ENCODE results near the gene LRRC71.
"Not testable (repeated sequence)": the region's sequence is repeated elsewhere in the genome, so short reads cannot be mapped to it uniquely, and the experiment has no call there.

The LRRC71 gene

GRCh38 chr1:156926695-156927094 lies 6.3 kb downstream of the LRRC71 start:
- in situ Hi-C loops (cut with HindIII; ENCODE audit: low sequenced_read_pairs): not testable (repeated sequence)

DNA sequence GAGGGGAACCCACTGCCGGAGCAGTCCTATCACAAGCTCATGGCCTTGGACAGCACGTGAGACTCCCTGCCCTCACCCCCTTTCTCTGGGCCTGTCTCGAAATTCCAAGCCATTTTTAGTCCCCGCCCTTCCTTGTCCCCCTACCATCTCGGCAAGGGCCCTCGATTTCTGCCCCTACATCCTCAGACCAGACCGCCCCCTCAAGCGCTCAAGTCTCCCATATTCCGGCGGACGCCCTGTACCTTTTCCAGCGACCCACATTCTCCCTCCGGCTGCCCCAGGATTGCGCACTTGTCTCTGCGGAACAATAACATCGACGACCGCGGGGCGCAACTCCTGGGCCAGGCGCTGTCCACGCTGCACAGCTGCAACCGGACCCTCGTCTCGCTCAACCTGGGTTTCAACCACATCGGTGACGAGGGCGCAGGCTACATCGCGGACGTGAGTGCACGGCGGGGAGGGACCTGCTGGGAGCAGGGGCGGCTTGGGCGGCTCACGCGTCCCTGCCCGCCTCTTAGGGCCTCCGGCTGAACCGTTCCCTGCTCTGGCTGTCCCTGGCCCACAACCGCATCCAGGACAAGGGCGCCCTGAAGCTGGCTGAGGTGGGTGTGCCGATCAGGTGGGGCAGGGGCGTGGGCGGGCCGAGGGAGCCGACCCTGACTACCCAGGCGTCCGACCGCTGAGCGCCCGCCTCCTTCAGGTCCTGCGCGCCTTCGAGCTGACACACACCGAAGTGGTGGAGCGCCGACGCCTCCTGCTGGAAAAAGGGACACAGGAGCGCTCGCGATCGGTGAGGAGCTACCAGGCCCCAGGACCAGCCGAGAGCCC lies 7.0 kb downstream of the LRRC71 start:
- in situ Hi-C loops (cut with HindIII; ENCODE audit: low sequenced_read_pairs): no loop called here

- in situ Hi-C loops (cut with HindIII; ENCODE audit: low sequenced_read_pairs): no loop called here
Measured at GRCh38 chr1:156928043-156928602, 7.7 kb downstream of the LRRC71 start.

DNA sequence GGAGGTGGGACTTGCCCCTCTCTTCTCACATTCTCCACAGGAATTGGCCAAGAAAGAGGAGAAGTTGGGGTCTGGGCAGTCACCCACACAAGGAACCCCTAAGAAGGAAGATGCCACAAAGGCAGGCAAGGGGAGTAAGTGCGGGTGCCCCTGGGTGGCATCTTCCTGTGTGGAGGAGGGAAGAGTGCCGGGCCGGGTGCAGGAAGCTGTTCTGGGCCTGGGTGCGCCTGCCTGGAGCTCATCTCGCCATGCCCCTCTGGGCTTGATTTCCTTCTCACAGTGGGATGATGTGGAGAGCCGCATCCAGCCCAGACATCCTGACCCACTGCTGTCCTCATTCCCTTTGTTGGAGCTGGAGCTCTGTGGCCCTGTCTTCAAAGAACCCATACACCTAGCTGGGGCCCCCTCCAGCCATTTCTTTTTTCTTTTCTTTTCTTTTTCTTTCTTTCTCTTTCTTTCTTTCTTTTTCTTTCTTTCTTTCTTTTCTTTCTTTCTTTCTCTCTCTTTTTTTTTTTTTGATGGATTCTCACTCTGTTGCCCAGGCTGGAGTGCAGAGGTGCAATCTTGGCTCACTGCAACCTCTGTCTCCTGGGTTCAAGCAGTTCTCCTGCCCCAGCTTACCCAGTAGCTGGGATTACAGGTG lies 9.3 kb downstream of the LRRC71 start:
- in situ Hi-C loops (cut with HindIII; ENCODE audit: low sequenced_read_pairs): no loop called here

DNA sequence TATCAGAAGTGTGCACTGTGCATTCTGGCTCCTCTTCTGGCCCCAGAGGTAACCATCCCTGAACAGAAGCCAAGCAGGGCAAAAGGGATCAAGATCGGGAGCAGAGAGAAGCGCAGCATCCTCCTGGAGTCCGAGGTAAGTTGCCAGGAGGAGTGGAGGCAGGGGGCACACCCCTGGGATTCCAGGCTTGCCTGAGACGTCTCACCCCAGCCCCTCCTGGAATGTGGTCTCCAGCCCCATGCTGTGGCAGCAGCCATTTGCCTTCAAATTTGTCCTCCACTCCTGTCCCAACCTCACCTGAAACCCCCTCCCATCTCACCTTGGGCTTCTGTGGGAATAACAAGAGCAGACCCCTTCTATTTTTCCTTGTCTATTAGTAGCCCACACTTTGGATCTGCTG lies 10.1 kb downstream of the LRRC71 start:
- in situ Hi-C loops (cut with HindIII; ENCODE audit: low sequenced_read_pairs): no loop called here

GRCh38 chr1:156931211-156931952 lies 10.9 kb downstream of the LRRC71 start:
- in situ Hi-C loops (cut with HindIII; ENCODE audit: low sequenced_read_pairs): no loop called here

DNA sequence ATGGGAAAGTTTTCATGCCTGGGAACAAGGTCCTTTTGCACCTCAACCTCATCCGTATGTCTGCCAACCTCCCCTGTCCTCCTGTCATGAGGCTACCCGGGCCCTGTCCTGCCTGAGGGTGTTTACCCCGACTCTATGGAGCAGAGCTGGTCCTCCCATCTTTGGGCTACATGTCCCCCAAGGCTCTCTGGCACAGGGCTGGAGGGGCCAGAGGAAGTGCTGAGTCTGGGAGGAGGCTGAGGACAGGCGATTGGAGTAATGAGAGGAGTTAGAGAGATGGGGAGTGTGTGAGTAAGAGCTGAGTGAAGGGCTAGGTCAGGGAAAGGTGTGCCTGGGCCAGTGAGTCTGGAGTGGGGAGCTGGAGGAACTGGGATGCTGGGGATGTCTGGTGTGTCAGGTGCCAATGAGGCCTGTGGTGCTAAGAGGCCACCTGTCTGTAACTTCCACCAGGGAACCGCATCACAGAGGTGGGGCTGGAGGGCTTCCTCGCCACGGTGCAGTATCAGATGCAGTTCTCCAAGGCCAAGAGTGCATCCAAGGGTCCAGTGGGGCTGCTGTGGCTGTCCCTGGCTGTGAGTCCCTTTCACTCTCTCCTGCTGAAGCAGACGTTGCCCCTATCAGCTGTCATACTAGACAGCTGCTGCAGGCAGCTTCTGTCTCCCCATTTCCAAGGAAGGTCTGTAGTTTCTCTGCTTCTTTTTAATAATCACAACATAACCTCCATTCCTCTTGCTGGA lies 11.7 kb downstream of the LRRC71 start:
- in situ Hi-C loops (cut with HindIII; ENCODE audit: low sequenced_read_pairs): no loop called here

GRCh38 chr1:156933136-156933535 lies 12.7 kb downstream of the LRRC71 start:
- in situ Hi-C loops (cut with HindIII; ENCODE audit: low sequenced_read_pairs): no loop called here

DNA sequence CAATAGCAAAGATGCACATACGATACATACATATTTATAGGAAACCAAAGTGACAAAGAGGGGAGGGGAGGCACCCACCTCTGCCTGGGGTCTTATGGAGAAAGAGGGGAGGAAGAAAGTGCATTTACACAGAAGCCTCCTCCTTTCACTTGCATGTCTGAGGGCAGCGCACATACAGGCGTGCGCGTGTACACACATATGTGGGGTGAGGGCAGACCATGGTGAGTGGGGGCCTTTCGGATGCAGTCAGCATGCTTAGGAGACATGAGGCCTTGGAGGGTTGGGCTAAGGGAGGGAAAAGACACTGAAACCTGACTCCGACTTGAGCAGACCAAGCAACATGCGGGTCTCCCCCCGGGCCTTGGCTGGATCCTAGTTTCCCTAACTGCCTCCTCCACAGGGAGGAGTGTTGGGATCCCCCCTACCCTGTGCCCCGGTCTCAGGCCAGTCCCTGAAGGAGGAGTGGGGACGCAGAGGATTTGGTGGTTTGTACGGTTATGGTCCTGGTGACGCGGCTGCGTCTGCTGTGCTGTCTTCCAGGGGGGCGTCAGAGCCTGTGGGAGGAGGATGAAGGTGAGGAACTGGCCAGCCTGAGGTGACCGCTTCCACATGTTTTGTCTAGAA lies 15.2 kb downstream of the LRRC71 start:
- in situ Hi-C loops (cut with HindIII; ENCODE audit: low sequenced_read_pairs): no loop called here

DNA sequence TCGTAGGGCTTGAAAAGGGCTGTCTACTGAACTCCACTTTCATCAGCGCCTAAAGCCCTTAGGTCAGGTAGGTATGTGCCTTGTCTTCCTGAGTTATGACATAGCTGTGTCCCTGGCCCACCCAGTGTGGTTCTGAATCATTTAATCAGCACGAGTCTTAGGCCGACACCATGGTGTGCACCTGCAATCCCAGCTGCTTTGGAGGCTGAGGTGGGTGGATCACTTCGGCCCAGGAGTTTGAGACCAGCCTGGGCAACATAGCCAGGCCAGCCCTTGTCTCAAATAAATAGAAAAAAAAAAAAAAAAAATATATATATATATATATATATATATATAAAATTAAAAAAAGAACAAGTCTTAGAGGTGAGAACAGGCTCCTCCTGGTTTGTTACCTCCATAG lies 15.8 kb downstream of the LRRC71 start:
- in situ Hi-C loops (cut with HindIII; ENCODE audit: low sequenced_read_pairs): no loop called here

DNA sequence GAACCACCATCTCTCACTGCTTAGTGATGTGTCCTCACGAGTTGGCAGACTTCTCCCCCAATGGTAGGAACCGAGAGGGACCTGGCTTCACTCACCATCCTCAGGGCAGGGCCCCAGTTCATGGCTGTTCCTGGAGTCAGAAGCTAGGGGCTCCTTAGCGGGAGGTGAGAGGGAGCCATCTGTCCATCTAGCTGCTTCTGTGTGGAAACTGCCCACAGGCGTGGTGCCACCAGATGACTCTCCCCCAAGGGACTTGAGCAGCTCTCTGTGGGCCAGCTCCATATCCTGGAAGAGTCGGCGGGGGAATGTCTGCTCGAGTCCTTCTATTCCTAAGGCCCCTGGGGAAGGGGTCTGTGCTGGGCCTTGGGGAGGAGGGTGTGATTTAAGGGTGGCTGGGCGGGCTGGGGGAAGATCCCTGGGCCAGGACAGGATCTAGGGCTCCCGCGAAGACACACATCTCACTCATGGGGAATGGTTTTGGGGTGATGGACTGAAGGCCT lies 16.3 kb downstream of the LRRC71 start:
- in situ Hi-C loops (cut with HindIII; ENCODE audit: low sequenced_read_pairs): no loop called here

DNA sequence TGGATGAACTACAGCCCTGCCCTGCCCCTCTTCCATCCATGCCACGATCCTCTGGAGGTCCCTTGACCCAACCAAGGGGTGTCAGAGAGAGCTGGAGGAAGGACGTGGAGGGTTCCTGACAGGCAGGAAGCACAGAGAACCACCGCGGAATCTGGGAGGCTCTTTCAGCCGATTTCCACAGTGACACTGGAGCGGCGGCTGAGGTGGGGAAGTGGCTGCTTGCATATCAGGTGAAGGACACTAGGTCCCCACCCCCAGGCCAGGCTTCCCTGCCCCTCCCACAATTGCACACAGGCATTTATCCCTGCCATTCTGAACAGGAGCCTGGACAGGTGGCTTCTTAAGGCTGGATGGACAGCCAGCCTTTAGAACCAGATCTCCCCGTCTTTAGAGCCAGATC lies 17.5 kb downstream of the LRRC71 start:
- in situ Hi-C loops (cut with HindIII; ENCODE audit: low sequenced_read_pairs): no loop called here

- in situ Hi-C loops (cut with HindIII; ENCODE audit: low sequenced_read_pairs): no loop called here
Measured at GRCh38 chr1:156938813-156939212, 18.4 kb downstream of the LRRC71 start.

DNA sequence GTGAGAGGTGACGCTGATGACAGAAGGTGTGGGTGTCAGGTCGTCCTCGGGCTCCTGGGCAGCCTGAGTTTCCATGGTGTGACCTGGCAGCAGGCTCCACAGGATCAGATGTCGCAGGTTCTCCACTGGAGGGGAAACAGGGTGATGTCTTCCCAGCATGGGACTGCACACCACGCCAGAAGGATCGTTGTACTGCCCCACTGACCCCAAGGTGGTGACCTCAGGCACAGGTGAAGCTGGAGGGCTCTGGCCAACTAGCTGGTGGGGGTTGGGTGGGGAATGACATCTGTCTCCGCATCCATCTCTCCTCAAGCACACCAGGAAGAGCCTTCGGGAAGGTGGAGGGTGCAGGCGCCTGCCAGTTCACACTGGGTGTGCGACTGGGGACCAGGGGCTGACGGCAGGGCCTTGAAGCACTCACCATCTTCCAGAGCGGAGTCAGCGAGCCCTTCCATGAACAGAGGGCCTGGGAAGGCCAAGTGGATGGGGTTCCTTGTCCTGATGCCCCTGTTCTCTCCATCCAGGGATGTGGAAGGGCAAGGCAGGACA lies 19.4 kb downstream of the LRRC71 start:
- in situ Hi-C loops (cut with HindIII; ENCODE audit: low sequenced_read_pairs): no loop called here

- in situ Hi-C loops (cut with HindIII; ENCODE audit: low sequenced_read_pairs): no loop called here
Measured at GRCh38 chr1:156941675-156942074, 21.2 kb downstream of the LRRC71 start.

- in situ Hi-C loops (cut with HindIII; ENCODE audit: low sequenced_read_pairs): no loop called here
Measured at GRCh38 chr1:156942176-156942575, 21.7 kb downstream of the LRRC71 start.

- in situ Hi-C loops (cut with HindIII; ENCODE audit: low sequenced_read_pairs): no loop called here
Measured at GRCh38 chr1:156942576-156942975, 22.1 kb downstream of the LRRC71 start.

GRCh38 chr1:156943756-156944155 lies 23.3 kb downstream of the LRRC71 start:
- in situ Hi-C loops (cut with HindIII; ENCODE audit: low sequenced_read_pairs): no loop called here

- in situ Hi-C loops (cut with HindIII; ENCODE audit: low sequenced_read_pairs): no loop called here
Measured at GRCh38 chr1:156944268-156944667, 23.8 kb downstream of the LRRC71 start.

GRCh38 chr1:156944848-156945247 lies 24.4 kb downstream of the LRRC71 start:
- in situ Hi-C loops (cut with HindIII; ENCODE audit: low sequenced_read_pairs): no loop called here

All from DLD1 (cell line).